Stimulated activated CD8-positive, alpha-beta memory T cell treated with anti-CD3 and anti-CD28 coated beads, Interleukin-2, amount 100 ng/mL, for 1 hour (primary cell): ENCODE data around the gene CKAP5.
"Not testable (repeated sequence)": the region's sequence is repeated elsewhere in the genome, so short reads cannot be mapped to it uniquely, and the experiment has no call there.

Experiments
- DNase-seq, 2 donors: peaks; one replicate each; pipeline ENCODE4 v3.0.0-alpha.2; 2020; ENCODE audit warnings: low read depth in 2 of 2

The CKAP5 gene

DNA sequence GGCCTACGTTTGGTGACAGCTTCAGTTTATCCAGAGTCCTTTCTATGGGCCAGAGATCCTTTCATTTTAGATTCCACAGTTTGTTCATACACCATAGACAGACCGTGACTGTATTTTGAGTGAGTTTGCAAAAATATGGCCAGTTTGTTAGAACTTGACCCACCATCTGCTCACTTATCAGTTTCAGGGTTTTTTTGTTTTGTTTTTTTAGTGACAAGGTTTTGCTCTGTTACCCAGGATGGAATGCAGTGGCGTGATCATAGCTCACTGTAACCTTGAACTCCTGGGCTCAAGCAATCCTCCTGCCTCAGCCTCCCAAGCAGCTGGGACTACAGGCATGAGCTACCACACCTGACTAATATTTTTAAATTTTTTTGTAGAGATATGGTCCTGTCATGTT is 9.1 kb upstream of the CKAP5 start:
- no peak for DNase-seq

GRCh38 chr11:46850829-46851380 is 4.8 kb upstream of the CKAP5 start:
- DNase-seq: no peak

DNA sequence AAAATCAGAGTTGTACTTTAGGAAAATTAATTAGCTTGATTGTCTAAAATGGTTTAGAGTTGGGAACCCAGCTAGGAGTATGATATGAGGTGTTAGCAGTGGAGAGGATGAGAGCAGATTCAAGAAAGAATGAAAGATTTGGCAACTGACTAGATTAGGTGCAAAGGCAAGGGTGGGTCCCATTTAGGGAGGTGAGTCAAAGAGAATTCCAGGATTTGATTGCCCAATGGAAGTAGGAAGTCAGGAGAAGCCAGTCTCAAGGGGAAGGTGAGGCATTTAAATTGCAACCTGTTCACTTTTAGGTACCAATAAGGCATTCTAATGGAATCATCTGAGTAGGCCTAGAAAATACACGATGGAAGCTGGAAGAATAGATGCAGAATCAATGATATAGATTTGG is 3.6 kb upstream of the CKAP5 start:
- no peak for DNase-seq

DNA sequence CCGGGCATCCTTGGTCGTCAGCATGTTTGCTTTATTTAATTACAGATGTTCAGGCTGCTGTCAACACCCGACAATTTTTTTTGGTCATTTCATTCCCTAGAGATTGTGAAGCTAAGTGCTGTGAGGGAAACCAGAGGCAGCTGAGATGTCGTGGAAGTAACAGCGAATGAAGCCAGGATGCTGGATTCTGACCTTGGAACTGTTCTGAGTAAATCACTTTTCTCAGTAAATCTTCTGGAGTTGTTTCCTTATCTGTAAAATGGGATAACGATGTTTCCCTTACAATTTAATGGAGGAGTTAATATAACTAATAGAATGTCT is 390 bp upstream of the CKAP5 start:
- no peak for DNase-seq

DNA sequence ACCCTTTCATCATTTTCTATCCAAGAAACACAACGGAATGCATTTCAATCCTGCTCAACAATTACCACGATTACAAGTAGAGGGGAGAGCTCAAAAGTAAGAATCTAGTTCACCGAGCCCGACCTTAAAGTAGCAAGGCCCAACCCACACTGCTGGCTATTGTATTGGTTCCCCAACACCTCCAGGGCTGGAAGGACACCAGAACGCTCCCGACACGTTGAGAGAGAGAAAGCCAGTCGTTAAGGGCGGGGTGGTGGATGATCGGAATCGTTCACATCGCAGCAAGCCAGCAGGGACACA is 690 bp downstream of the CKAP5 start:
- no peak for DNase-seq

- no peak for DNase-seq
Observed at GRCh38 chr11:46840116-46840515, 6.0 kb downstream of the CKAP5 start.

- DNase-seq: no peak
Observed at GRCh38 chr11:46838501-46838900, 7.6 kb downstream of the CKAP5 start.

GRCh38 chr11:46837860-46838259 is 8.2 kb downstream of the CKAP5 start:
- no peak for DNase-seq

DNA sequence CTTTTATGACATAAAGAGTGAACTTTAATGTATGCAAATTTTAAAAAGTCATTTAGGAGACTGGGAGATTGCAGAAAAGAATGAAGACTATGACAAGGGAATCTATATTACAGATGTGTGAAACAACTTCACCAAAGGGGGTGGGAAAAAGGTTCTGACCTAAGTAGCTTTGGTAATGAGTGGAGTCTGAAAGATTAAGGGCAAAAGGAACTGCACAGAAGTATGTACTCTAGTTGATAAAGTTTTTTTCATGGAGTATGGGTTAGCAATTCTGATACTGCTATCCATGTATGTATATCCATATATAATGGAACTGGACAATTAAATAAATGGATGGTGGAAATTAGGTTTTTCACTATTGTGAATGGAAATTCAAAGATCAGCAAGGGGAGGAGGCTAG is 9.2 kb downstream of the CKAP5 start:
- DNase-seq: no peak

GRCh38 chr11:46836431-46836830 is 9.6 kb downstream of the CKAP5 start:
- DNase-seq: no peak

GRCh38 chr11:46835897-46836296 is 10.2 kb downstream of the CKAP5 start:
- DNase-seq: no peak

DNA sequence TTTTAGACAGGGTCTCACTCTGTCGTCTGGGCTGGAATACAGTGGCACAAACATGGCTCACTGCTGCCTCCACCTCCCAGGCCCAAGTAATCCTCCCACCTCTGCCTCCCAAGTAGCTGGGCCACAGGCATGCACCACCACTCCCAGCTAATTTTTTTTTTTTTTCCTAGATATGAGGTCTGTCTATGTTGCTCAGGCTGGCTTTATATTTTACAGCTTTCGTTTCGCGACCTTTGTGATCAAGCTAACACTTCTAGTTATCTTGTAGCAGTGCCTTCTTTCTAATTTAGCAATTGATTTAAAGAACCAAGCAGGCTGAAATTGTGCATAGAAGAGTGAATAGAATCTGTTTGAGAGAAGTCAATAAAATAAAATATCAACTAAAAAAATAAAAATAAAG is 11.3 kb downstream of the CKAP5 start:
- no peak for DNase-seq

DNA sequence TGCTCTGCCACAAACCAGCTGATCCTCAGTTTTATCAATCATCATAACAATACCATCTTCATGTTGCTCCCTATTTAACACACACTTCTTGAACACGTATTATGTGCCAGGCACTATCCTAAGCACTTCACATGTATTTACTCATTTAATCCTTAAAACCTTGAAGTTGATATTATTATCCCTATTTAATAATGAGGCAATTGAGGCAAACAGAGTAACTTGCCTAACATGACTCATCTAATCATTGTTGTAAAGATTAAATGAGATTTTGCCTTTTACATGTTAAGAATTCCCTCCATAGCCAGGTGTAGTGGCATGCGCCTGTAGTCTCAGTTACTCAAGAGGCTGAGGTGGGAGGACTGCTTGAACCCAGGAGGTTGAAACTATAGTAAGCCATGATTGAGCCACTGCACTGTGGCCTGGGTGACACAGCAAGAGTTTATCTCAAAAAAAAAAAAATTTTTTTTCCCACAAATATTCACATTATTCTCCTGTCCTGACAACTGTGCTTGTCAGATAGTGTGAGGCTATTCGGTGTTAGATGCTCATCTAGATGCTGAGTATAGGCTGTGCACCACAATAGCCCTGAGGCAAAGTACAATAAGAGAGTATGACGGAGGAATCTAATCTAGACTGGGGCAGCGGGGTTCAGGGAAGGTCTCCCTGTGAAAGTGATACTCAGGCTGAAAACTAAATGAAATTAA is 13.4 kb downstream of the CKAP5 start:
- no peak for DNase-seq

DNA sequence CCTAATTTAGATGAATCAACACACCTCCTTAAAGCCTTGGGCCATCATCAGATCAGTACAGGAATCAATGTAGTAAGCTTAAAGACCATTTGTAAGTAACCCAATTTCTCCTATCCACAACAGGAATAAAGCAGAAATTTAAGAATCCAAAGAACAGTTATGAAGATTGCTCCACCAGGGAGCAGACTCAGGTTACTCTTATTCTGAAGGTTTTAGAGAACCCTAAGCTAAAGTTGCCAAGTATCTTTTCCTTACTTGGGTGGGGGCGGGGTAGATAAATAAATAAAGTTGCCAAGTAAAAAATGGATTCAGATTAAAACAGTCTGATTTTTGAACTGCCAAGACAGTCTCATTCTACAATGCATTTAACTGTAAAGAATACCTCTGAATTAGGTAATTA is 18.1 kb downstream of the CKAP5 start:
- DNase-seq: no peak

DNA sequence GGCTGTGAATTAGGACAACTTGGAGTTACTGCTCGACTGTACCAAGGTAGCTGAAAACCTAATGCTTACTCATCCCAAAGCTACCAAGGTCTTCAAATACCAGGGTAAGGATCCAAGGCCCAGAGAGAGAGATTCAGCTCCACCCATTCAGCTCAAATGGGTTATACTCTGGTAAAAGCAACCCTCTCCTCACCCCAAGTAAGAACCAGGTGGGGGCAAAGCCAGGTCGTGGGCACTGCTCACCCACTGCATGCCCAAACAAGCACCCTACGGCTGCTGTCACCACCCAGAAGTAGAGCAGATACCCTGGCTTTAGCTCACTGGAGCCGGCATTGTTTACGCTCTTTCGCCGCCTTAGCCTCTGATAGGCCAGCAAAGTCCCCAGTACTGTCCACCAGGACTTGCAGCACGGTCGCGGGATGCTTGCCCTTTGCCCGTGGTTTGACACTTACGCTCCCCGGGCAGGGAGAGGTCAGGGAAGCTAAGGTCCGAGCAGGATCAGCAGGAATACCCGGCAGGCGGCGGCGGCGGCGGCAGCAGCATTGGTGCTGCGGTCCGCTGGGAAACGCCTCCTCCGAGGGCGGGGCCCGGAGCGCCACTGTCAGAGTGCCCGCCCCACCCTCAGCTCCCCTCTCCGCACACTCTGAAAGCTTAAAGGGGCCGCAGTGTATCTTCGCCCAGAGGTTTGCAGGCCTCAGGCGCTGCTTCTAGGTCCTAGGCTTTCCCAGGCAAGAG is 19.6 kb downstream of the CKAP5 start:
- peak; percentile 46 to 60 for DNase-seq

GRCh38 chr11:46808799-46809431 is 37.2 kb downstream of the CKAP5 start:
- DNase-seq: no peak

DNA sequence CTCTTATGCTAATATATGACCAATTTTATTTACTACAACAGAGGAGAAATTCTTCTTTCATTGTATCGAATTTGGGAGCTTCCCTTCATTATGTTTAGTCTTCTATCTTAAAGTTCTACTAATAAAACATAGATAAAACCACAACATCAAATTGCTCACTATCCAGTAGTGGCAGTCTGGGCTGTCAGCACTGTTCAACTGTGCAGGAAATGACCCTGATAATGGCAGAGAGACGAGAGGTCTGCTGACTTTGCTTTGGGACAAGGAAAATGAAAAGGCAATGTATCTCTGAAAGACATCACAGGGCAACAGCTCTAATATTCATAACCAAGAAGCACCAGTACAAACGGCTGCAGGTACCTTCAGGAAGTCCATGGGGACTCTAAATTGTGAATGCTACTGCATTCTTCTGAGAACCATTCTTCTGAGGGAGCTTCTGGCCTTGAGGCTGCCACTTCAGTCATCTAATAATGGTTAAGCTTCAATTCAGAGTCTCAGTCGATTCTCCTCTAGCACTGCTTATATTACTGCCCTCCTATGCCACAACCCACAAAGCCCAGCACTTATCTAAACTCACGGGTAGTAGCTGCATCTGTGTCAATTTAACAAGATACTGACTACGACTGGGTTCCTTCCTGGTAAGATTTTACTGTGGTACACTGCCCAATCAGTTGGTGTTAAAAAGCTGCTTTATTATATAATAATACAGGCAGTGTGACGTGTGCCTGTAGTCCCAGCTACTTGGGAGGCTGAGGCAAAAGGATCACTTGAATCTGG is 44.2 kb downstream of the CKAP5 start:
- DNase-seq: no peak

- no peak for DNase-seq
Observed at GRCh38 chr11:46800177-46800576, 45.9 kb downstream of the CKAP5 start.

GRCh38 chr11:46799725-46800124 is 46.4 kb downstream of the CKAP5 start:
- DNase-seq: not testable (repeated sequence)

DNA sequence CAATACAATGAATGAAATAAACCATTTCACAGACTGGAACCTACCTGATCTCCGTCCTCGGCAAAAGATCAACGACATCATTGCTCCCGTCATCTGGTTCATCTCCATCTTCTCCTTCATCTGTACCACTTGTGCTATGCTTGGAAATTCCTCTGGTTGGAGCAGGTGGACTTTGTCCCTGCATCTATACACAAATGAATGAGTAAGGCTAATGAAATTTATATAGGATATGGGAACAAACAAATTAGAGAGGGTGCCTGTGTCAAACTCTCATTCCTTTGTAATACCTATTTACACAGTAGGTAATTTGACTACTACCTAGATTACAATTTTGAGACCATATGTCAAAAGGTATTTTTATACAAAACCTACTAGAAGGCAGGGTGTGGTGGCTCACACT is 67.7 kb downstream of the CKAP5 start:
- DNase-seq: no peak

- no peak for DNase-seq
Observed at GRCh38 chr11:46776878-46777277, 69.2 kb downstream of the CKAP5 start.

GRCh38 chr11:46769636-46770221 is 76.4 kb downstream of the CKAP5 start:
- DNase-seq: no peak
